ENCODE measurements around the gene SLC6A18. TPM values are rescaled to one million over a fixed set of nuclear protein-coding genes. Genes with fewer than 3 reads are reported as not detected.

SLC6A18 gene
- total RNA-seq, 1 donor from 2014 or later = not detected

DNA sequence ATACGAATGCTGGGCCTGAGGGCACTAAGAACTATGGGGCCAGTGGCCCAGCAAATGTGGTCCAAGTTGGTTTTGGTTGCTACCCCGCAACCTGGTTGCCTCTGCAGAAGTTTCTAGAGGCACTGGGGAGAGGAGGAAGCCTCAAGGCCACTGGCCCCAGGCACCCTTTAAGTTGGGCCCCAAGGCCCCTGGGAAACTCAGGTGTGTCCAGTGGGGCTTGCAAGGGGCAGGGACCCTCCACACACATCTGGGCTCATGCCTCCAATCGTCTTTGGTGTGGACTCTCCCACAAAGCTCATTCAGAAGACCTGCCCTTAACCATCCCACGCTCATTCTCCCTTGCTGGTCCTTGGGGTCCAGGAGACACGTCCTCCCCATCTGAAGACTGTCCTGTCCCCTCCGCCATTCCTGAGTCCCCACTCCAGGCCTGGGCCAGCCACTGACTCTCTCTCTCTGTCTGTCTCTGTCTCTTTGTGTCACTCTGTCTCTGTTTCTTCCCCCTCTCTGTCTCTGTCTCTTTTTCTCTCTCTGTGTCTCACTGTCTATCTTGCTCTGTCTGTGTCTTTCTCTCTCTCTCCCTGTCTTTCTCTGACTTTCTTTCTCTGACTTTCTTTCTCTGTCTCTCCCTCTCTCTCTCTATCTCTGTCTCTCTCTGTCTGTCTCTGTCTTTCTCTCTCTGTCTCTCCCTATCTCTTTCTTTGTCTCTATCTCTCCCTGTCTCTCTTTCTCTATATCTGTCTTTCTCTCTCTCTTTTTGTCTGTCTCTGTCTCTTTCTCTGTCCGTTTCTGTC is 27.1 kb upstream of the SLC6A18 start:
- Histone ChIP-seq H3K4me3 (no peak overlapping the region), H3K36me3 (no peaks in the 10 kb centered on the region), H3K4me1 (no peaks in the 10 kb centered on the region), H3K9me3 (replicated peaks) (no peaks in the 10 kb centered on the region), H3K27me3 (ENCODE audit: low read depth) (peaks cover 94% of the 10 kb centered on the region), H3K27ac (replicated peaks) (no peak overlapping the region)
- TF ChIP-seq, protein P1, sequence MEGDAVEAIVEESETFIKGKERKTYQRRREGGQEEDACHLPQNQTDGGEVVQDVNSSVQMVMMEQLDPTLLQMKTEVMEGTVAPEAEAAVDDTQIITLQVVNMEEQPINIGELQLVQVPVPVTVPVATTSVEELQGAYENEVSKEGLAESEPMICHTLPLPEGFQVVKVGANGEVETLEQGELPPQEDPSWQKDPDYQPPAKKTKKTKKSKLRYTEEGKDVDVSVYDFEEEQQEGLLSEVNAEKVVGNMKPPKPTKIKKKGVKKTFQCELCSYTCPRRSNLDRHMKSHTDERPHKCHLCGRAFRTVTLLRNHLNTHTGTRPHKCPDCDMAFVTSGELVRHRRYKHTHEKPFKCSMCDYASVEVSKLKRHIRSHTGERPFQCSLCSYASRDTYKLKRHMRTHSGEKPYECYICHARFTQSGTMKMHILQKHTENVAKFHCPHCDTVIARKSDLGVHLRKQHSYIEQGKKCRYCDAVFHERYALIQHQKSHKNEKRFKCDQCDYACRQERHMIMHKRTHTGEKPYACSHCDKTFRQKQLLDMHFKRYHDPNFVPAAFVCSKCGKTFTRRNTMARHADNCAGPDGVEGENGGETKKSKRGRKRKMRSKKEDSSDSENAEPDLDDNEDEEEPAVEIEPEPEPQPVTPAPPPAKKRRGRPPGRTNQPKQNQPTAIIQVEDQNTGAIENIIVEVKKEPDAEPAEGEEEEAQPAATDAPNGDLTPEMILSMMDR (IDR thresholded peaks at IDR 0.05; ENCODE audit: borderline replicate concordance) = no peak
- no peak for DNase-seq
- intact Hi-C loops (cut with micrococcal nuclease) = no loop called here

DNA sequence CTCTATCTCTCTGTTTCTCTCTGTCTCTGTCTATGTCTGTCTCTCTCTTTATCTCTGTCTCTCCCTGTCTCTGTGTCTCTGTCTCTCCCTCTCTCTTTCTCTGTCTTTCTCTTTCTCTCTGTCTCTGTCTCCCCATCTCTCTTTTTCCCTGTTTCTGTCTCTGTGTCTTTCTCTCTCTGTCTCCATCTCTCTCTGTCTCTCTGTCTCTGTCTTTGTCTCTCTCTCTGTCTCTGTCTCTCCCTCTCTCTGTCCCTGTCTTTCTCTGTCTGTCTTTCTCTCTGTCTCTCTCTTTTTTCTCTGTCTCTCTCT is 25.9 kb upstream of the SLC6A18 start:
- intact Hi-C loops (cut with micrococcal nuclease) = no loop called here
- TF ChIP-seq, protein P1 (IDR thresholded peaks at IDR 0.05; ENCODE audit: borderline replicate concordance) = no peak
- no peak overlapping the region for H3K27ac ChIP-seq (replicated peaks)
- H3K36me3 ChIP-seq = no peaks in the 10 kb centered on the region
- peaks cover 95% of the 10 kb centered on the region for H3K27me3 ChIP-seq (ENCODE audit: low read depth)
- no peak for DNase-seq
- peaks cover under 1% of the 10 kb centered on the region for H3K4me1 ChIP-seq
- no peaks in the 10 kb centered on the region for H3K9me3 ChIP-seq (replicated peaks)
- H3K4me3 ChIP-seq = no peak overlapping the region

DNA sequence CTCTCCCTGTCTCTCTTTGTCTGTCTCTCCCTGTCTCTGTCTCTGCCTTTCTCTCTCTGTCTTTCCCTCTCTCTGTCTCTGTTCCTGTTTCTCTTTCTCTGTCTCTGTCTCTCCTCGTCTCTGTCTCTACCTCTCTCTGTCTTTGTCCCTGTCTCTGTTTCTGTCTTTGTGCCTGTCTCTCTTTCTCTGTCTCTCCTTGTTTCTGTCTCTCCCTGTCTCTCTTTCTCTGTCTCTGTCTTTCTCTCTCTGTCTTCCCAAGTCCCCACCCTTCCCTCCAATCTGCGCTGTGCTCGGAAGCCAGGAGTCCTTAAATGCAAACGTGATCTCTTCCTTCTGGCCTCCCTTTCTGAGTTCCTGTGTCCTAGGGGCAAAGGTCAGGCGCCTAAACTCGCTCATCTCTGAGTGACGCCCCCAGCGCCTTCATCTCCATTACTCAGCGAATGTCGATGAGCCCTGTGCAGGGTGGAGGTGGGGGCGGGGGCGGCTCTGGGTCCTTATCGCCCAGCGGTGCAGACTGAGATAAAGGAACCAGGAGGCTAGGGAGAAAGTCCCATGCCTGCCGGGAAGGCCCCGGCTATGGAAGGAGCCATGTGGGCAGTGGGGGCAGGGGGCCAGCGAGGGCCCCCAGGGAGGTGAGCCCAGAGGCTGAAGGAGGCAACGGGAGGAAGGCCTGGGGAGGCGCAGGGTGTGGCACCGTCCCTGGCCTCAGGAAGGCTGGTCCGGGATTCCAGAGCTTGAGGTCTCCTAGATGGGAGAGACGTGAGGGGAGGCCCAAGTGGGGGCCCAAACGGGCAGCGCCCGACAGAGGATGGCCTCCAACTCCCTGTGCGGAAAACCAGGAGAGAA is 25.3 kb upstream of the SLC6A18 start:
- H3K27me3 ChIP-seq (ENCODE audit: low read depth) = peaks cover 94% of the 10 kb centered on the region

DNA sequence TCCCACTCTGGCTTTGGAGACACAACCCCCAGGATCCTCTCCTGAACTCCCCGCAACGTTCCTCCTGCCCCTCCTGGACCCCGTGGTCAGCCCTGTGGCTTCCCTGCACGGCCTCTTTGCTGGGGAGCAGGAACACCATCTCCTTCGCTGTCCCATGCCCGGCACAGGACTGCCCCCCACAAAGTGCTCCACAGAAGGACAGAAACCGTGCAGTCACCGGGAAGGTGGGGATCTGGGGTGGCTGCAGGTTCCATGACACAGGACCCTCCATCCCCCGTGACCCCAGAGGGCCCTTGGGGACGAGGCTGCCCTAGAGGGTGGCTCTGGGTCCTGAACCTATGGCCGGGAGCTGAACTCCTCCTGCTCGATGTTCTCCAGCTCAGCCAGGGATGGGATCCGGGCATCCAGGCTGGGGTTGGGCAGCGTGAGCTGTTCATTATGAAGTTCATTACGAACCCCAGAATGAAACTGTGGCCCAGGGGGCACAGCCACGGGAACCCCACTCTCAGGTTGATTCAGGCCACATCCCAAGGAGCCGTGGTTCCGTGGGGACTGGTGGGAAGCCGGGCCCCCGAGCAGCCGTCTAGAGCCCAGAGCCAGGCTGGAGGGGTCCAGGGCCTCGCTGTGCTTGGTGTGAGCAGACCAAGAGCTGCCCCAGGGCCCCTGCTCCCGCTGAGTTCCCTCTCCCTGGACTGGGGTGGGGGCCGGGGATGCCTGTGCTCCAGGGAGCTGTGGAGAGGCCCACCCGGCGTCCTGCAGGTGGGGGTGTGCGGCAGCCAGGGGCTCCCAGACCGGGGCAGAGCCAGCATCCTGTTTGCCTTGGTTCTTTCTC is 24.5 kb upstream of the SLC6A18 start:
- Histone ChIP-seq H3K27me3 (ENCODE audit: low read depth) (peaks cover 94% of the 10 kb centered on the region), H3K4me1 (peaks cover 7% of the 10 kb centered on the region), H3K27ac (replicated peaks) (no peak overlapping the region), H3K36me3 (no peaks in the 10 kb centered on the region), H3K9me3 (replicated peaks) (no peaks in the 10 kb centered on the region), H3K4me3 (no peak overlapping the region)
- TF ChIP-seq, protein P1 (IDR thresholded peaks at IDR 0.05; ENCODE audit: borderline replicate concordance) = no peak
- intact Hi-C loops (cut with micrococcal nuclease) = no loop called here
- DNase-seq = no peak

More for the DNA sequence above, 25.3 kb upstream of the SLC6A18 start:
- no peak for DNase-seq
- TF ChIP-seq, protein P1 (IDR thresholded peaks at IDR 0.05; ENCODE audit: borderline replicate concordance) = no peak
- no peaks in the 10 kb centered on the region for H3K36me3 ChIP-seq
- intact Hi-C loops (cut with micrococcal nuclease) = no loop called here
- H3K27ac ChIP-seq (replicated peaks) = no peak overlapping the region
- H3K4me1 ChIP-seq = peaks cover 6% of the 10 kb centered on the region
- H3K9me3 ChIP-seq (replicated peaks) = no peaks in the 10 kb centered on the region
- H3K4me3 ChIP-seq = no peak overlapping the region

DNA sequence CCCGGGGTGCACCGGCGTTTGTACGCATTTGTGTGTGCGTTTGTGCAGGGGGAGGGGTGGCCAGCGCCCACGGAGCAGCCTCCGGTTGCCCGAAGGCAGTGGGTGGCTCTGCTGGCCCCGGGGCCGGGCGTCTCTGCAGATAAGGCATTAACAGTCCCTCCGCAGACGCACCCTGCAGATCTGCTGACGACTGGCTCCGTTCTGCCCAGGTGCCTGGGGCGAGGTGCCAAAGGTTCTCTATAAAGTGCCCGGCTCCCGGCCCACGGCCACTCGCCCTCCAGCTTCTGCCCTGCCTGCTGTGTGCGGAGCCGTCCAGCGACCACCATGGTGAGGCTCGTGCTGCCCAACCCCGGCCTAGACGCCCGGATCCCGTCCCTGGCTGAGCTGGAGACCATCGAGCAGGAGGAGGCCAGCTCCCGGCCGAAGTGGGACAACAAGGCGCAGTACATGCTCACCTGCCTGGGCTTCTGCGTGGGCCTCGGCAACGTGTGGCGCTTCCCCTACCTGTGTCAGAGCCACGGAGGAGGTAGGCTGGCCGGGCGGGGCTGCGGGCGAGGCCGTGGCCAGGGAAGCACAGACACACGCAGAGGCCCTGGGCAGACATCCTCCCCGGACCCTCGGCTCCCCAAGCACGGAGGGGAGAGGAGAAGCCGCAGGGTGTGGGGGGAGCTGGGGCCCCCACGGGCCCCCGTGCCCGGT is 23.7 kb upstream of the SLC6A18 start, which contains the start of gene SLC6A19:
Gene SLC6A19, plus strand, starts transcription at position 269 of the 699 bp plus-strand sequence. Its CDS starts 56 bp downstream, at position 325.
- Histone ChIP-seq H3K27ac (replicated peaks) (no peak within 1 kb of the TSS), H3K4me1 (peaks cover 7% of the 10 kb centered on the region), H3K36me3 (no peaks in the 10 kb centered on the region), H3K4me3 (no peak within 1 kb of the TSS), H3K27me3 (ENCODE audit: low read depth) (peaks cover 94% of the 10 kb centered on the region), H3K9me3 (replicated peaks) (no peaks in the 10 kb centered on the region)
- TF ChIP-seq, protein P1 (IDR thresholded peaks at IDR 0.05; ENCODE audit: borderline replicate concordance) = no peak
- DNase-seq = no peak
- intact Hi-C loops (cut with micrococcal nuclease) = no loop called here
